HG03521 (cell line): ENCODE measurements around the gene OBI1.

ENCODE experiments used
- ATAC-seq: cut with Tn5 transposase; IDR thresholded peaks from one replicate; pipeline ENCODE4 v1.9.1; 2021; ENCODE audit warnings: mild to moderate bottlenecking, moderate library complexity; ENCODE audit not compliant: unreplicated experiment

The OBI1 gene

GRCh38 chr13:78592584-78592983 is 66.4 kb downstream of the OBI1 start:
- ATAC-seq: no peak

DNA sequence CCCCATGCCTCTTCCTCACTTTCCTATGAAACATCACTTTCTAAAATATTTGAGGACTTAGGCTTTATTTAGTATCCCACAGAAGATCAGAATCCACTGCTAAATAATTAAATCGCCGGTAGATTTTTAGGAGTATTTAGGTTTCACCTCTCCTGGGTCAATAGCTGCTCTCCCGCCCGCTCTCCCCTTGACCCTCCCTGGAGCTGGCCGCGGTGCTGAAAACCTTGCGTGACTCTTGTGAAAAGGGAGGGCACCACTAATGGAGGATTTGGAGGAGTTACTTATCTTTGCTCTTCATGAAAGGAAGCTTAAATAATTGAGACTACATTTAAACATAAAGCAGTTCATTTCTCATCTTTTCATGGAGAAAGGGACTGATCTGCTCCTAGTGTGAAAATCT is 69.7 kb downstream of the OBI1 start:
- no peak for ATAC-seq

- ATAC-seq: no peak
These were observed 71.6 kb downstream of the OBI1 start for GRCh38 chr13:78587395-78587794.

GRCh38 chr13:78586706-78587105 is 72.2 kb downstream of the OBI1 start:
- no peak for ATAC-seq

- ATAC-seq: no peak
These were observed 82.7 kb downstream of the OBI1 start for GRCh38 chr13:78576261-78576660.

DNA sequence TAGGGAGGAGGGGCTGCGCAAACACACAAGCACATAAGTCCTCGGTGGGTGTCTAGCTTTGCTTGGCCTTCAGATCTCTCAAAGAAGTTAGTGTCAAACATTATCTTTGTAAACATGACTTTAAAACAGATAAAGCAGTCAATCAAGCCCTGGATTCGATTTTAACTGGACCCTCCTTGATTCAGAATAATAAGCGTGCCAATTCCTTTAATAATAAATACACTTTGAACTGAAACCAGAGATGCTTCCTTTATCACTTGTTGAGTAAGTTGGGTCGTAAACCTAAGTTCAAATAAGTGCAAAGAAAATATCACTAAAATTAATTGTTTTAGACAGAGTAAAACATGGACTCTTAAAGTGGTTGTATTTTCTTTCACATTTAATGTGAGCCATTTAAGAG is 86.5 kb downstream of the OBI1 start:
- no peak for ATAC-seq

GRCh38 chr13:78569029-78569428 is 89.9 kb downstream of the OBI1 start:
- ATAC-seq: no peak

DNA sequence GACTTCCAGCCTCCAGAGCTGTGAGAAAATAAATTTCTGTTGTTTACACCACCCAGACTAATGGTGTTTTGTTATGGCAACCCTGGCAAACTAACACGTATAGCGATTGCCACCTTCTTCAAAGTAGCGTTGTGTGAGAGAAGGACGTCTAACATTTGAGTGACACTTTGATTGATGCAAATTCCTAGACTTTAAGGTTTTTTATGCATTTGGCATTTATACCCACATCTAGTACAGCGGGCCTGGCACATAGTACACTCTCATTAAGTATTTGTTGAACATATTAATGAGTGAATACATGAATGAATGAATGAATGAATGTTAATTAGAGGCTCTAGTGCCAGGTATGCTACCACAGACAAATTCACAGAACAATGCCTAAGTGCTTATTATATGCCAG is 92.3 kb downstream of the OBI1 start:
- no peak for ATAC-seq
